Measurements from ENCODE around the gene NACC2.

- TF ChIP-seq CTCF (conservative IDR thresholded peaks at IDR 0.05; ENCODE audit: low read length): no peak
- no peak for TF ChIP-seq EZH2phosphoT487 (IDR thresholded peaks at IDR 0.05; ENCODE audit: borderline replicate concordance)
Observed at GRCh38 chr9:136013524-136014034, 81.5 kb downstream of the NACC2 start.
